A549 (cell line): ENCODE data around the gene PCNX3.

Source experiments
- EP300 ChIP-seq, 2 experiments: fragments of >200 bp; sonication (Bioruptor Twin); formaldehyde crosslinking; IDR thresholded peaks; 2 replicates in 1 of 2; 3 replicates in 1 of 2; pipeline ENCODE4 v1.6.1; 2016 to 2017
- HDAC2 ChIP-seq: fragments of 200-600 bp; sonication (generic); IDR thresholded peaks from 2 replicates; pipeline ENCODE4 v1.6.1; 2016
- KDM1A ChIP-seq: fragments of 200-600 bp; sonication (generic); IDR thresholded peaks from 2 replicates; pipeline ENCODE4 v1.6.1; 2016; ENCODE audit warnings: low read depth, mild to moderate bottlenecking
- KDM5A ChIP-seq: fragments of 200-600 bp; sonication (generic); IDR thresholded peaks from 2 replicates; pipeline ENCODE4 v1.6.1; 2016; ENCODE audit warnings: antibody characterized with exemption, mild to moderate bottlenecking
- MYC ChIP-seq: IDR thresholded peaks from 2 replicates; pipeline ENCODE4 v1.6.1; 2012; ENCODE audit warnings: mild to moderate bottlenecking, inconsistent platforms, low read length, improper control_type of control experiment, borderline replicate concordance
- NFE2L2 ChIP-seq: fragments of 150-350 bp; conservative IDR thresholded peaks from 2 replicates; pipeline ENCODE4 v1.6.1; 2014; ENCODE audit warnings: low read length
- PBX3 ChIP-seq: IDR thresholded peaks from 2 replicates; pipeline ENCODE4 v1.6.1; 2012
- POLR2A ChIP-seq: IDR thresholded peaks from 2 replicates; pipeline ENCODE4 v1.6.1; 2012; ENCODE audit warnings: mild to moderate bottlenecking, low read length
- RCOR1 ChIP-seq: fragments of 150-350 bp; IDR thresholded peaks from 2 replicates; pipeline ENCODE4 v1.6.1; 2014; ENCODE audit warnings: antibody characterized with exemption, low read length, low read depth
- RFX5 ChIP-seq: fragments of 450-650 bp; IDR thresholded peaks from 2 replicates; pipeline ENCODE4 v1.7.1; 2014; ENCODE audit warnings: antibody characterized with exemption, mild to moderate bottlenecking, moderate library complexity
- SREBF2 ChIP-seq: fragments of 450-650 bp; IDR thresholded peaks from 2 replicates; pipeline ENCODE4 v1.6.1; 2014; ENCODE audit warnings: mild to moderate bottlenecking, moderate library complexity
- ZC3H11A ChIP-seq: fragments of 450-650 bp; IDR thresholded peaks from 2 replicates; pipeline ENCODE4 v1.6.1; 2014; ENCODE audit warnings: antibody characterized with exemption, mild to moderate bottlenecking
- TF ChIP-seq, protein P1 (sequence below): fragments of >200 bp; sonication (Bioruptor Twin); formaldehyde crosslinking; IDR thresholded peaks from 3 replicates; pipeline ENCODE4 v1.5.1; 2016
- TF ChIP-seq, protein P2 (sequence below): fragments of 250-450 bp; sonication (Bioruptor Pico); IDR thresholded peaks from 2 replicates; pipeline ENCODE4 v1.5.0; 2020; ENCODE audit warnings: low read depth, mild to moderate bottlenecking, moderate library complexity

- TF ChIP-seq EP300 (IDR thresholded peaks at IDR 0.05): no peak
- TF ChIP-seq, protein P1, sequence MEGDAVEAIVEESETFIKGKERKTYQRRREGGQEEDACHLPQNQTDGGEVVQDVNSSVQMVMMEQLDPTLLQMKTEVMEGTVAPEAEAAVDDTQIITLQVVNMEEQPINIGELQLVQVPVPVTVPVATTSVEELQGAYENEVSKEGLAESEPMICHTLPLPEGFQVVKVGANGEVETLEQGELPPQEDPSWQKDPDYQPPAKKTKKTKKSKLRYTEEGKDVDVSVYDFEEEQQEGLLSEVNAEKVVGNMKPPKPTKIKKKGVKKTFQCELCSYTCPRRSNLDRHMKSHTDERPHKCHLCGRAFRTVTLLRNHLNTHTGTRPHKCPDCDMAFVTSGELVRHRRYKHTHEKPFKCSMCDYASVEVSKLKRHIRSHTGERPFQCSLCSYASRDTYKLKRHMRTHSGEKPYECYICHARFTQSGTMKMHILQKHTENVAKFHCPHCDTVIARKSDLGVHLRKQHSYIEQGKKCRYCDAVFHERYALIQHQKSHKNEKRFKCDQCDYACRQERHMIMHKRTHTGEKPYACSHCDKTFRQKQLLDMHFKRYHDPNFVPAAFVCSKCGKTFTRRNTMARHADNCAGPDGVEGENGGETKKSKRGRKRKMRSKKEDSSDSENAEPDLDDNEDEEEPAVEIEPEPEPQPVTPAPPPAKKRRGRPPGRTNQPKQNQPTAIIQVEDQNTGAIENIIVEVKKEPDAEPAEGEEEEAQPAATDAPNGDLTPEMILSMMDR: no peak
- TF ChIP-seq RFX5: no peak
- TF ChIP-seq, protein P2, sequence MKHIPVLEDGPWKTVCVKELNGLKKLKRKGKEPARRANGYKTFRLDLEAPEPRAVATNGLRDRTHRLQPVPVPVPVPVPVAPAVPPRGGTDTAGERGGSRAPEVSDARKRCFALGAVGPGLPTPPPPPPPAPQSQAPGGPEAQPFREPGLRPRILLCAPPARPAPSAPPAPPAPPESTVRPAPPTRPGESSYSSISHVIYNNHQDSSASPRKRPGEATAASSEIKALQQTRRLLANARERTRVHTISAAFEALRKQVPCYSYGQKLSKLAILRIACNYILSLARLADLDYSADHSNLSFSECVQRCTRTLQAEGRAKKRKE (CRISPR knock-in tag): no peak
- no peak for TF ChIP-seq PBX3
- TF ChIP-seq KDM1A: no peak
- TF ChIP-seq KDM5A: no peak
- no peak for TF ChIP-seq NFE2L2
- TF ChIP-seq POLR2A: no peak
- TF ChIP-seq SREBF2: no peak
- no peak for TF ChIP-seq HDAC2
- no peak for TF ChIP-seq MYC
- TF ChIP-seq ZC3H11A: no peak
- TF ChIP-seq RCOR1: no peak
Observed at GRCh38 chr11:65680192-65680743, 64.7 kb downstream of the PCNX3 start.
